SU-DHL-6 (cell line): Measurements from ENCODE around the gene EPB41L3.
"Not testable (repeated sequence)": the region's sequence is repeated elsewhere in the genome, so short reads cannot be mapped to it uniquely, and the experiment has no call there.

ENCODE experiments used
- H2AFZ ChIP-seq: fragments of 200-600 bp; sonication (generic); 2 replicates; pipeline ENCODE4 v1.6.1; 2014; ENCODE audit warnings: low read depth, mild to moderate bottlenecking, moderate library complexity, mixed read lengths, antibody characterized with exemption, low read length; ENCODE audit not compliant: severe bottlenecking
- H3F3A ChIP-seq: fragments of 200-600 bp; shearing (Covaris generic); 2 replicates; pipeline ENCODE4 v1.6.0; 2016; ENCODE audit warnings: antibody characterized with exemption, mild to moderate bottlenecking; ENCODE audit not compliant: insufficient read depth
- H3K27ac ChIP-seq: fragments of 200-600 bp; sonication (generic); 2 replicates; pipeline ENCODE4 v1.5.1; 2016; ENCODE audit warnings: low read depth, mild to moderate bottlenecking, low read length, moderate library complexity, mixed read lengths
- H3K27me3 ChIP-seq: fragments of 200-600 bp; sonication (generic), shearing (Covaris generic); 2 replicates; pipeline ENCODE4 v1.6.0; 2014; ENCODE audit warnings: mild to moderate bottlenecking, low read length
- H3K36me3 ChIP-seq: fragments of 200-600 bp; sonication (generic); 2 replicates; pipeline ENCODE4 v1.6.1; 2014; ENCODE audit warnings: mild to moderate bottlenecking, low read length, mixed read lengths
- H3K4me2 ChIP-seq: fragments of 300-600, 200-600 bp; shearing (Covaris generic), sonication (generic); 2 replicates; pipeline ENCODE4 v1.6.0; 2014; ENCODE audit warnings: low read length, low read depth, mild to moderate bottlenecking; ENCODE audit not compliant: poor library complexity, severe bottlenecking
- H3K4me3 ChIP-seq: fragments of 200-600 bp; sonication (generic); 2 replicates; pipeline ENCODE4 v1.5.1; 2014; ENCODE audit warnings: antibody characterized with exemption, low read length, mild to moderate bottlenecking, mixed read lengths; ENCODE audit not compliant: insufficient read depth, poor library complexity, severe bottlenecking
- H3K79me2 ChIP-seq: fragments of 200-600 bp; sonication (generic); 2 replicates; pipeline ENCODE4 v1.6.1; 2014; ENCODE audit warnings: mild to moderate bottlenecking, low read length, moderate library complexity; ENCODE audit not compliant: insufficient read depth
- H3K9ac ChIP-seq: fragments of 200-600 bp; sonication (generic); 2 replicates; pipeline ENCODE4 v1.7.0; 2014; ENCODE audit warnings: mild to moderate bottlenecking, low read length
- H3K9me2 ChIP-seq: fragments of 200-600 bp; sonication (generic); replicated peaks from 2 replicates; pipeline ENCODE4 v1.6.1; 2014; ENCODE audit warnings: low read length; ENCODE audit not compliant: insufficient read depth
- H3K9me3 ChIP-seq: fragments of 200-600 bp; sonication (generic); 2 replicates; pipeline ENCODE4 v1.6.1; 2014; ENCODE audit warnings: low read length, mixed read lengths; ENCODE audit not compliant: insufficient read depth
- H4K20me1 ChIP-seq: fragments of 200-600 bp; sonication (generic); 2 replicates; pipeline ENCODE4 v1.6.1; 2014; ENCODE audit warnings: low read depth, mild to moderate bottlenecking, antibody characterized with exemption, low read length, moderate library complexity, mixed read lengths
- EZH2phosphoT487 ChIP-seq: fragments of 200-600 bp; sonication (generic), shearing (Covaris generic); conservative IDR thresholded peaks from 2 replicates; pipeline ENCODE4 v1.6.1; 2018; ENCODE audit warnings: mild to moderate bottlenecking, antibody characterized with exemption, low read length, moderate library complexity, mixed read lengths
- TF ChIP-seq, protein P1 (sequence below): fragments of 200-600 bp; sonication (generic); IDR thresholded peaks from one replicate; pipeline ENCODE4 v1.5.1; 2017; ENCODE audit warnings: antibody characterized with exemption, mild to moderate bottlenecking, low read length, moderate library complexity; ENCODE audit not compliant: insufficient read depth, poor library complexity, severe bottlenecking

Gene EPB41L3

DNA sequence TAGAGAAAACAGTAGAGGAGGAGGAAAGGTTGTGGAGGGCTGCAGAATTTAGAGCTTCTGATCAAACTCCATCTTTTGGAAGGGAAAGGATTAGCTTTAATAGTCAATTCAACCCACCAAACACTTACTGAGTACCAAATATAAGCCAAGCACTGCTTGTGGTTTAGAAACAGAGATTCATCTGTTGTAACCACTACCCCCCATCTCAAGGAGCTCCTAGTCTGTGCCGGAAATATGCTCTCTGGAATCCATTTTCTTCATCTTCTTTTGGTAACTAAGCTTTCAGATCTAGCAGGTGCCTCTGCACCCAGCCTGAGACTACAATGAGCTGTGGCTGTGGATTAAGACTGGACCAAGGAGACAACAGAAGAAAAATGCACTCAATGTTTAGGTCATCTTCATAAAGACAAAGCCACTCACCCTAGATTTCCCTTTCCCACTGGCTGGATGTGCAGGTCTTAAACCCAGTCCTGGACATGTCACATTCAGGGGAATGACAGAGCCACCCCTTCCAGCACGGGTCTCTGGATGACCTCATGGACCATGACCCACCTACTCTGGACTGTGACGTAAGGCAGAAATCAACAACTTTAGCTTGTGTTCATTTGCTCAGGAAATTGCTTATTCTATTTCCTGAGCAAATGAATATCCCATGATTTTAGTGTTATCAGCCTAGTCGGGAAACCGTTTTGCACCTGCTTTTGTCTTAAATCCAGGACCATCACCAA, 52.9 kb downstream of the EPB41L3 start:
- no peak overlapping the region for H2AFZ ChIP-seq
- H3K4me3 ChIP-seq: no peak overlapping the region
- no peaks in the 10 kb centered on the region for H3K79me2 ChIP-seq
- no peak overlapping the region for H3K4me2 ChIP-seq
- H4K20me1 ChIP-seq: no peaks in the 10 kb centered on the region
- H3K9ac ChIP-seq: no peak overlapping the region
- H3K27ac ChIP-seq: no peak overlapping the region
- no peaks in the 10 kb centered on the region for H3F3A ChIP-seq
- H3K9me3 ChIP-seq: no peaks in the 10 kb centered on the region
- no peak for TF ChIP-seq EZH2phosphoT487
- TF ChIP-seq, protein P1, sequence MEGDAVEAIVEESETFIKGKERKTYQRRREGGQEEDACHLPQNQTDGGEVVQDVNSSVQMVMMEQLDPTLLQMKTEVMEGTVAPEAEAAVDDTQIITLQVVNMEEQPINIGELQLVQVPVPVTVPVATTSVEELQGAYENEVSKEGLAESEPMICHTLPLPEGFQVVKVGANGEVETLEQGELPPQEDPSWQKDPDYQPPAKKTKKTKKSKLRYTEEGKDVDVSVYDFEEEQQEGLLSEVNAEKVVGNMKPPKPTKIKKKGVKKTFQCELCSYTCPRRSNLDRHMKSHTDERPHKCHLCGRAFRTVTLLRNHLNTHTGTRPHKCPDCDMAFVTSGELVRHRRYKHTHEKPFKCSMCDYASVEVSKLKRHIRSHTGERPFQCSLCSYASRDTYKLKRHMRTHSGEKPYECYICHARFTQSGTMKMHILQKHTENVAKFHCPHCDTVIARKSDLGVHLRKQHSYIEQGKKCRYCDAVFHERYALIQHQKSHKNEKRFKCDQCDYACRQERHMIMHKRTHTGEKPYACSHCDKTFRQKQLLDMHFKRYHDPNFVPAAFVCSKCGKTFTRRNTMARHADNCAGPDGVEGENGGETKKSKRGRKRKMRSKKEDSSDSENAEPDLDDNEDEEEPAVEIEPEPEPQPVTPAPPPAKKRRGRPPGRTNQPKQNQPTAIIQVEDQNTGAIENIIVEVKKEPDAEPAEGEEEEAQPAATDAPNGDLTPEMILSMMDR: no peak
- no peaks in the 10 kb centered on the region for H3K36me3 ChIP-seq
- H3K9me2 ChIP-seq: no peaks in the 10 kb centered on the region
- H3K27me3 ChIP-seq: no peaks in the 10 kb centered on the region

DNA sequence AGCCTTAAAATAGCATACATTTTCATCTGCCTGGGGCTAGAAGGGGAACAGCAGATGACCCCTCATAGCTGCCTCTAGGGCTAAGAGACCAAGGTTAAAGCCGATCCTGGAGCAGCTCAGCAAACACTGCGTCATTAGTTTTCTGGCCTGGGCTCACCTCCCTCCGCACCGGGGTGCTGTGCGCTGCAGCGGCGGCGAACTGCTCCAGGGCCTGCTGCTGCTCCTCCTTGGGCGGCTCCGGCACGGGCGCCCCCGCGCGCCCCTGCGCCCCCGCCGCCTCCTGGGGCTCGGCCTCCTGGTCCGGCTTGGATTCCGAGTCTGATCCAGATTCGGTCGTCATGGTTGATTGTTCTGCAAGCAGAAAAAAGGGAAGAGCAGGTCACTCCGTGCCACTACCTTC, 55.0 kb downstream of the EPB41L3 start:
- no peaks in the 10 kb centered on the region for H4K20me1 ChIP-seq
- no peak overlapping the region for H3K4me2 ChIP-seq
- H3F3A ChIP-seq: no peaks in the 10 kb centered on the region

DNA sequence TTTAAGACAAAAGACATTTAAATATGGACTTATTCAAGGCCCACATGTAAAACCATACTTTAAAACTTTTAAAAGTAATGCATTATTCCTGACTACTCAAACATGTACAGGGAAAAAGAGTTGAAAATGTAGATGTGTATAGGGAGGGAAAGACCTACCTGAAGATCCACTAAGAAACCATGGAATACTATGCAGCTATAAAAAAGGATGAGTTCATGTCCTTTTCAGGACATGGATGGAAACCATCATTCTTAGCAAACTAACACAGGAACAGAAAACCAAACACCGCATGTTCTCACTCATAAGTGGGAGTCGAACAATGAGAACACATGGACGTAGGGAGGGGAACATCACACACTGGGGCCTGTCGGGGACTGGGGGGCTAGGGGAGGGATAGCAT, 55.8 kb downstream of the EPB41L3 start:
- not testable (repeated sequence) for H2AFZ ChIP-seq, H4K20me1 ChIP-seq, H3F3A ChIP-seq, H3K36me3 ChIP-seq, H3K9ac ChIP-seq, H3K9me3 ChIP-seq, H3K27me3 ChIP-seq, H3K4me3 ChIP-seq, H3K9me2 ChIP-seq, H3K79me2 ChIP-seq, H3K4me2 ChIP-seq, H3K27ac ChIP-seq

More for the DNA sequence above, 55.0 kb downstream of the EPB41L3 start:
- H3K9me2 ChIP-seq: no peaks in the 10 kb centered on the region
- no peaks in the 10 kb centered on the region for H3K27me3 ChIP-seq
- no peaks in the 10 kb centered on the region for H3K9me3 ChIP-seq
- TF ChIP-seq, protein P1: no peak
- TF ChIP-seq EZH2phosphoT487: no peak
- no peak overlapping the region for H3K9ac ChIP-seq
- H3K27ac ChIP-seq: no peak overlapping the region
- no peaks in the 10 kb centered on the region for H3K79me2 ChIP-seq
- H3K4me3 ChIP-seq: no peak overlapping the region
- H2AFZ ChIP-seq: no peak overlapping the region
- H3K36me3 ChIP-seq: no peaks in the 10 kb centered on the region

DNA sequence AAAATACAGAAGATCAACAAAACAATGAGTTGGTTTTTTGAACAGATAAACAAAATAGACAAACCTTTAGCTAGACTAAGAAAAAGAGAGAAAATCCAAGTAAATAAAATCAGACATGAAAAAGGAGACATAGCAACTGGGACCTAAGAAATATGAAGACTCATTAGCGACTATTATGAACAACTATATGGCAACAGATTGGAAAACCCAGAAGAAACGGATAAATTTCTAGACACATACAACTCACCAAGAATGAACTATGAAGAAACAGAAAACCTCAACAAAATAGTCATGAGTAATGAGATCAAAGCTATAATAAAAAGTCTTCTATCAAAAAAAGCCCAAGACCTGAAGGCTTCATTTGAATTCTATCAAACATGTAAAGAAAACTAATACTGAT, 59.3 kb downstream of the EPB41L3 start:
- Histone ChIP-seq H3K27ac (no peak overlapping the region), H3K79me2 (no peaks in the 10 kb centered on the region), H3K27me3 (no peaks in the 10 kb centered on the region), H3K36me3 (no peaks in the 10 kb centered on the region), H3K9ac (no peak overlapping the region), H3K4me3 (no peak overlapping the region), H3K9me3 (no peaks in the 10 kb centered on the region), H2AFZ (no peak overlapping the region), H4K20me1 (no peaks in the 10 kb centered on the region), H3K4me2 (no peak overlapping the region), H3K9me2 (no peaks in the 10 kb centered on the region), H3F3A (no peaks in the 10 kb centered on the region)
- TF ChIP-seq EZH2phosphoT487: no peak
- TF ChIP-seq, protein P1: no peak
